Fibroblast of lung (primary cell): ENCODE measurements around the gene SLC12A1.

Experiments
- EZH2 ChIP-seq: IDR thresholded peaks from 2 replicates; pipeline ENCODE4 v1.5.1; 2012; ENCODE audit warnings: low read length, control low read depth, mild to moderate bottlenecking; ENCODE audit errors: missing control alignments
- TF ChIP-seq, protein P1 (sequence below), 2 donors: IDR thresholded peaks in 1 of 2; conservative IDR thresholded peaks in 1 of 2; 1 replicate in 1 of 2; 2 replicates in 1 of 2; pipeline ENCODE4 v1.5.1; 2011 to 2012; ENCODE audit warnings: low read length in 2 of 2, control low read depth in 1 of 2, inconsistent platforms in 1 of 2, low read depth in 1 of 2, mild to moderate bottlenecking in 1 of 2

DNA sequence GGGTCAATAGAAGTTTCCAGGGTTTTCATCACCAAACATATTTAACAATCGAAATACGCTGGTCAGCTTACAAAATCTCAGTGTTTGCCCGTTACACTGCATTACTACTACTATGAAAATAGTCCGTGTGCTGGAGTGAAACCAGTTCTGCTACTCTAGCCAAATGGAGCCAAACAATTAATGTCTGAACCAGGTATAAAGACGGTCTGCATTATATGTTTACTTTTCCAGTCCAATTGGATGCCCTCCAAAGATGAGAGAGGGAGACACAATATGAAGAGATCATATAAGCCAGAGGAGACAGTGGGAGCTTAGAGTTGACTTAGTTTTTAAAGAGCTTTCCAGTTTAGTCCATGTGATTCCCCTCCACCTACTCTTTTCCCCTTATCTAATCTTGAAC lies 118.8 kb downstream of the SLC12A1 start:
- TF ChIP-seq, protein P1, sequence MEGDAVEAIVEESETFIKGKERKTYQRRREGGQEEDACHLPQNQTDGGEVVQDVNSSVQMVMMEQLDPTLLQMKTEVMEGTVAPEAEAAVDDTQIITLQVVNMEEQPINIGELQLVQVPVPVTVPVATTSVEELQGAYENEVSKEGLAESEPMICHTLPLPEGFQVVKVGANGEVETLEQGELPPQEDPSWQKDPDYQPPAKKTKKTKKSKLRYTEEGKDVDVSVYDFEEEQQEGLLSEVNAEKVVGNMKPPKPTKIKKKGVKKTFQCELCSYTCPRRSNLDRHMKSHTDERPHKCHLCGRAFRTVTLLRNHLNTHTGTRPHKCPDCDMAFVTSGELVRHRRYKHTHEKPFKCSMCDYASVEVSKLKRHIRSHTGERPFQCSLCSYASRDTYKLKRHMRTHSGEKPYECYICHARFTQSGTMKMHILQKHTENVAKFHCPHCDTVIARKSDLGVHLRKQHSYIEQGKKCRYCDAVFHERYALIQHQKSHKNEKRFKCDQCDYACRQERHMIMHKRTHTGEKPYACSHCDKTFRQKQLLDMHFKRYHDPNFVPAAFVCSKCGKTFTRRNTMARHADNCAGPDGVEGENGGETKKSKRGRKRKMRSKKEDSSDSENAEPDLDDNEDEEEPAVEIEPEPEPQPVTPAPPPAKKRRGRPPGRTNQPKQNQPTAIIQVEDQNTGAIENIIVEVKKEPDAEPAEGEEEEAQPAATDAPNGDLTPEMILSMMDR (conservative IDR thresholded peaks at IDR 0.05 in 1 of 2, IDR thresholded peaks at IDR 0.05 in 1 of 2; ENCODE audit: low read depth in 1 of 2, low read length in 2 of 2): no peak
- TF ChIP-seq EZH2: no peak
